DMS79 treated with DMSO at 0.1 percent for 48 hours (cell line): ENCODE results near the gene MRPS5.
"Not testable (repeated sequence)": the region's sequence is repeated elsewhere in the genome, so short reads cannot be mapped to it uniquely, and the experiment has no call there.

ENCODE experiments used
- DNase-seq: peaks from one replicate; lab custom pipeline; 2025; lab: John Stamatoyannopoulos, UW

The MRPS5 gene

DNA sequence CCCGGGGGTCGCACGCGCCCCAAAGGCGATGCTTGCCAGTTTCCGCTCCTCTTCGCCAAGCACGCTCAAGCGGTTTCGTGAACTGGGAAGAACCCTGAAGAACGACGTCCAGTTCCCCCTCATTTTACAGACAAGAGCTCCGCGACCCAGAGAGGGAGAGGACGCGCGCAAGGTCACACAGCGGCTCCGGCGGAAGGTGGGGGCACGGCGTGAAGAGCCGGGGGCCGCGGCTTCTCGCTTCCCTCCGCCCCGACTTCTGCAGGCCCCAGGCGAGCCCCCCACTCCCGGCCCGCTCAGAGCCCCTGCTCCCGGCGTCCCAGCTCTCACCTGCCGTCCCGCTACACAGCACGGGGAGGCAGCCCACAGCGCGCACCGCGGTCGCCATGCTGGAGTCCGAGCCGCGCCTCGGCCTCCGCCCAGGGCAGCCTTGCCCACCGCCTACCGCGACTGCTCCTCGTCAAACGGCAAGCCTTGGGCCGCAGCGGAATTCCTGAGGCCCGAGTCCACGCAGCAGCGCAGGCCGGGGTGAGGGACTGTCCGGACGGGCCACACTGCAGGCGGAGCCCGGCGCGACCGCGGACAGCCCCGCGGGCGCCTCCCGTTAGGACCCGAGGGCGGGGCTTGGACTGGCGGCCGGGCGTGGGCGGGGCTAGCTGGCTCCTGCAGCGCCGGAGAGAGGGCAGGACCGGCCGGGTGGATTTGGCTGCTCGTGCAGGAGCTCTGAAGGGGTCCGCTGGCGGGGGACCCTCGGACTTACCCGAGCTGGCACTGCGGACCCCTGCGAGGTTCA, at the start of gene MRPS5:
MRPS5 (minus strand) TSS at position 402 of the 790 bp plus-strand sequence; CDS start at position 385, 17 bp downstream.
- DNase-seq, result peak; percentile 75

DNA sequence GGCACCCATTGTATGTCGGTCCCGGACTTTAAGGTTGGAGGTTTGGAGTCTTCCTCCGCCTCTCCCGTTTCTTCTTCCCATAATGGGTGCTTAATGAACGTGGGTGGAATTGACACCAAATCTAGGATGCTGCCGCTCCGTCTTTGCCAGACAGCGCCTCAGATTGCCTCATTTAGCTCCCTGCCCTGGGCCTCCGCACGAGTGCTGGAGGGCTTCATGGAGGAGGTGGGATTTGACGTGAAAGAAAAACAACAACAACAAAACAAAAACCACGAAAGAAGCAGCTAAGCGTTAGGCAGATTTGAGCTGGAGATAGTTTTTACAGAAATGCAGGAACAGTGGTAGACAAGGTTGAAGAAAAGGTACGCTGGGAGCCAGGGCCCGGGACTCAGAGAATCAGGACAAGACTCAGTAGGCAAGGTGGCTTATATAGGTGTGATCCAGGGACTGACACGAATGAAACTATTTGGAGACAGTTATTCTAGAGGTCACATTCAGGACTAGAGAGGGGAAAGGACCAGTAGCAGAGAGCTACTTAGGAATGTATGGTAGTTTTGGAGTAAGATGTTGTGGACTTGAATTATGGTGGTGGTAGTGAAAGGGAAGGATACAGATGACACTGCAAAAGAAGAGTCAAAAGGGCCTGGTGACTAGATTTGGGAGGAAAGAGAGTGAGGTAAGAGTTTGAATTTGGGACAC, 44.6 kb upstream of the MRPS5 start:
- no peak for DNase-seq

DNA sequence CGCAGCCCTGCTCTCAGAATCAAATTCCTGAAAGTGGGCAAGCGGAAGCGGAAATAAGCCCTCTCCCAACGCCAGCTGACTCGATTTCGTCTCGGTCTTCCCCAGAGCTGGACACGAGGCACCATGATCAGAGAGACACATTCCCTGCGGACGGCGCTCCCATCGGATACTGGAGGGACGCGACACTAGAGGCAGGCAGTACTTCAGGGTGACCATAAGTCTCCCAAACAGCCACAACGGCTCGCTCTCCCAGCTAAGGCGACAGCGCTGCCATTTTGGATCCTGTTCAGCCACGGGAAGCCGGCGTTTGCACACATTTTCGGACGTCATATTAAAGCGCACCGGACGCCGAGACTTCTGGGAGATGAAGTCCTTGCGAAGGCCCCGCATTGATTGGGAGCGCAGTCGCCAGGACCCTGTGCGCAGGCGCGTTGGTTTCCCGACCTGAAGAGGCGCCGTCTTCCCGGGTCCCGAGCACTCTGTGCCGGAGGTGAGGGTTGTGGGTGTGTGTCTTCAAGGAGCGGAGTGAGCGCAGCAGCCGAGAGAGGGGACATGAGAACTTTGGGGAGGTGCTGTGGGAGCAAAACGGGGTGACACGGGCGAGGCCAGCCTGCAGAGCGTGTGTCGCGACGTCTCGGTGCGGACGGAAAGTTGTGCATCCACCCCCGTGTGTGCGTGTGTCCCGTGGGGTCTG, 43.9 kb upstream of the MRPS5 start, which contains the start of gene ZNF2:
ZNF2 (plus strand) TSS at position 439 of the 694 bp plus-strand sequence. CDS start 10,418 bp downstream, outside the sequence.
- DNase-seq, result peak; percentile 95

DNA sequence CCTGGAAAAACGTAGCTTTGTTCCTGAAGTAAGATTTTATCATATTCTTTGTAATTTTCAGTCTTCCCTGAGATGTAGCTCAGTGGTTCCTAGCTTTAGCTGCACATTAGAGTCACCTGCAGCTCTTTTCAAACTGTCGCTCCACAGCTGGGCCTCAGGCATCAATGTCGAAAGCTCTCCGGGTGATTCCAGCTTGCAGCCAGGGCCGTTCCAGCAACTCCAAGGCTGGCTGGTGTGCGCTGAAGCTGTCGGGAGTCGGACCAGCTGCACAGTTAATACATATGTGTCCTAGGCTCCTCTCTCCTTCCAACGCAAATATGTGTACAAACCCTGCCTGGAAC, 43.4 kb upstream of the MRPS5 start:
- no peak for DNase-seq

DNA sequence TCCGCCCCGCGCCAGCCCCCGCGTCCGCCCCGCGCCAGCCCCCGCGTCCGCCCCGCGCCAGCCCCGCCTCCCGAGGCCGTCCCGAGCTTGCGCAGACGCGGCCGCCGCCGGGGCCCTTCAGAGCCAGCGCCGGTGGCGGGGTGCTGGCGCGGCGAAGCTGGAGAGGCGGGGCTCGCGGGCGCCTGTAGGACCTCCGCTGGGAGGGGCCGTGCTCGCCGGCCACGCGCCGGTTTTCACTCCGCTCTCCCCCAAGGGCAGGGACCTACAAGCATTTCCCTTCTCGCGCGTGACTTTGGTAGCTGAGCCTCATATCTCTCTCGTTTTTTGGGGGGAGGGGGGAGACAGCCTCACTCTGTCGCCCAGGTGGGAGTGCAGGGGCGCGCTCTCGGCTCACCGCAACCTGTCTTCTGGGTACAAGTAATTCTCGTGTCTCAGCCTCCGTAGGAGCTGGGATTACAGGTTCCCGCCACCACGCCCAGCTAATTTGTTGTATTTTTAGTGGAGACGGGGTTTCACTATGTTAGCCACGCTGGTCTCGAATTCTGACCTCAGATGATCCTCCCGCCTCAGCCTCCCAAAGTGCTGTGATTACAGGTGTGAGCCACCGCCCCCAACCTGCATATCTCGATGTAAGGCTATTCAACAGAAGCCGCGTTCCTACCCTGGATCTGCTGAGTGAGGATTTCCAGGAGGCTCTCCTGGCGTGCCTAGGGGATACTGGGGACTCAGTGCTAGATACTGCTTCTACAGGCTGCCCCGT, 38.3 kb upstream of the MRPS5 start, which contains the start of gene ZNF514:
ZNF514 (minus strand) TSS at position 159 of the 760 bp plus-strand sequence. CDS start 6,595 bp downstream, outside the sequence.
- DNase-seq, result peak; percentile 38

DNA sequence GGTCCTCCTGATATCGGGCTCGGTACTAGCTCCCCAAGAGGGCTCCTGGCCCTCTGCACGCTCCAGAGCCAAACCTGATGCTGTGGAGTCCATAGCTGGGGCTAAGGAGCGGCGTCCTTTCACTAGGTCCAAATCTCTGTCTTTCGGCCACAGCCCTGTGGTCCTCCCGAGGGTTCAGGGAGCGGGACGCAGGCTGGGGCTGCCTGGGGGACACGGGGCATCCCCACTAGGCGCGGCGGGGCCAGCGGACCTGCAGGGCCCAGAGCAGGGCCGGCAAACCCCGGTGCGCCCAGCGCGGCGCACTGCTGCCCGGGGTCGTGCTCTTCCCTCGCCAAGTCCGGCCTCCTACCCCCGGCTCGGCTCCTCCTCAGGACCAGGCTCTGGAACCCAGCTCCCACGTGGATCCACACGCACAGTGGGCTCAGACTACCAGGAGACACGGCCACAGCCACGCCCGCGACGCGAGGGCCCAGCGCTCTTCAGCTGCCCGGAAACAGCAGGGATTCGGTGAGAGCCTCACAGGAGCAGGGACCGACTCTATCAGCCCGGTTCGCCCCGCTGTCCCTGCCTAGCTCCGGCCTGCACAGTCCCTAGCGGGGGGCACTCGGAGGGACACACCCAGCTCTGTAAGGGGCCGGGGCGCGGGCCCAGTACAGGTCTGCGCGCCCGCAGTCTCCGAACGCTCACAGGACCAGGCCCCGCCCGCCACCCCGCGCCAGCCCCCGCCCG, 37.4 kb upstream of the MRPS5 start:
- DNase-seq, result peak; percentile 5

DNA sequence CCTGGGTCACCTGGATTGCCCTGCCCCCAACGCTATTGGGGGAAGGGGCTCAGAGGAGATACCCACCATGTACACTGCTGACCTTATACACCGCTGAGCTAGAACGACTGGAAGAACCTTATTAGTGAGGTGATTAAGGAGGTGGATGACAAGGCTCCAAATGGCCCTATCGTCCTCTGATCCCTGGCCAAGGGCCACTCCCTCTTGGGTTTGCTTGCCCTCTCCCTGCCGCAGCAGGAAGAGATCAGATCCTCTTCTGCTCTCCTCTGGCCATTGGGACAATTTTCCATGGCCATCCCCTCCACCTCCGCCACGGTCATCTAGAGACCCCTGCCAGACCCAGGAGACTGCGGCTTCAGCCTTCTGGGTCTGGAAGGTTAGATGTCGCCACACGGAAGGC, 36.8 kb upstream of the MRPS5 start:
- DNase-seq, result no peak

DNA sequence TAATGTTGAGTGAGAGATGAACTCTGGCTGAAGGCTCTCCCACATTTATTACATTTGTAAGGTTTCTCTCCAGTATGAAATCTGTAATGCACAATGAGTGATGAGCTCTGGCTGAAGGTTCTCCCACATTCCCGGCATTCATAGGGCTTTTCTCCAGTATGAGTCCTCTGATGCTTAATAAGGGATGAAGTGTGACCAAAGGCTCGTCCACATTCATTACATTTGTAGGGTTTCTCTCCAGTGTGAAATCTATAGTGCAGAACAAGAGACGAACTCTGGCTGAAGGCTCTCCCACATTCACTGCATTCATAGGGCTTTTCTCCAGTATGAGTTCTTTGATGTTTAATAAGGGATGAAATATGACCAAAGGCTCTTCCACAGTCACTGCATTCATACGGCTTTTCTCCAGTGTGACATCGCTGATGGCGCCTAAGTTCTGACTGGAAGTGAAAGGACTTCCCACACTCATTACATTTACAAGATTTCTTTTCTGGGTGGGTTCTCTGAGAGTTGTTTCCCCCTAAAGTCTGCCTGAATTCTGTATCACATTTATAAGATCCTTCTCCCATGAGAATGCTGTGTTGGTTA, 27.9 kb upstream of the MRPS5 start:
- DNase-seq, result no peak

DNA sequence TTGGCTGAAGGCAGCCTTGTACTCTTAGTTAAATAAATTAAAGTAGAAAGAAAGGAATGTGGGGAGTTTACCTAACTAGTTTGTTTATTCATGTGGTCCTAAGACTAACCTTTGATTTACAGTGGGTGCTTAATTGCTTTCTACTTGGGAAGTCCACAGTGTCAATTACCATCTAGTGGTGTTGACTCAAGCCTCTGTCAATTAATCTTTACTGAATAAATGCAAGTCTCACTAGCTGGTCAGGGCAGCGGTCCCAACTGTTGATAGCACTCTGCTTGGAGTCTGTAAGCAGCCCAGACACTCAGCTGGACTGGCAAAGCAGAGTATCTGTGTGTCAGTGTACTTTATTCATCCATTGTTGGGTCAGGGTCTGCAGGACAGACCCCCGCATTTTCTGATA, 22.2 kb upstream of the MRPS5 start:
- DNase-seq, result no peak

DNA sequence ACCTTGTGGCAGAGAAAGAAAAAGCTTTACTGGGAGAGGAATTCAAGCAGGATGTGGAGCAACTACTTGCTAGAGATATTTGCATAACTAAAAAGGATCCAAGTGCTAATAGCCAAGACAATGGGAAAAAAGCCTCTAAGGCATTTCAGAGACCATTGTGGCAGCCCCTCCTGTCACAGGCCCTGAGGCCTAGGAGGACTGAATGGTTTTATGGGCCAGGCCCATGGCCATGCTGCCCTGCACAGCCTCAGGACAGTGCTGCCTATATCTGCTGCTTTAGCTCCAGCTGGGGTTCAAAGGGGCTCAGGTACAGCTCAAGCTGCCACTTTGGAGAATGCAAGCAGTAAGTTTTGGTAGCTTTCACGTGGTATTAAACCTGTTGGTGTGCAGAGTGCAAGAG, 17.1 kb upstream of the MRPS5 start:
- DNase-seq, result no peak

DNA sequence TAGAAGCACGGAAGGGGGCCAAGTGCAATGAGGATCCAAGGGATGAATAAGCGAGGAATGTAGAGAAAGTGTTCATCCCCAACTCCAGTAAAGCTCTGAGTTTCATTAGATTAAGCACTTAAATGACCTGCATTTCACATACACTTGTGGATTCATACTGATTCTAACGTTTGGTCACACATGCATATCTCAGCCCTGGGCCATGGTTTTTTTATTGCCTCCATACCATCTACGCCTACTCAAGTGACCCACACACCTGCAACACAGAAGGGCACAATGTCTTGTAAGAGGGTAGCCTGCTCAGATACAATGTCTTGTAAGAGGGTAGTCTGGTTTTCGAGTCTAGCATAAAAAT, 566 bp upstream of the MRPS5 start:
- DNase-seq, result peak; percentile 41

DNA sequence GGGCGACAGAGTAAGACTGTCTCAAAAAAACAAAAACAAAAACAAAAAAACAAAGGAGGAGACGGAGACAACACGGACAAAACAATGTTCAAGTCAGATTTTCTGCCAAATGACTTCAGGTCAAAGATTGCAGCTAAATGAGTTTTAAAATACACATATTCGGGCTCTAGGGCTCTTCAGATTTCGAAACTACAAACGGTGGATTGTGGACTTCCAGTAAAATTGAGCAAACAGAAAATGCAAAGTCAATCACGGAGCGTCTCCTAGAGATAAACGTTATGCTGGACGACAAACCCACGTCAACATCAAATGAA, 558 bp downstream of the MRPS5 start:
- no peak for DNase-seq

DNA sequence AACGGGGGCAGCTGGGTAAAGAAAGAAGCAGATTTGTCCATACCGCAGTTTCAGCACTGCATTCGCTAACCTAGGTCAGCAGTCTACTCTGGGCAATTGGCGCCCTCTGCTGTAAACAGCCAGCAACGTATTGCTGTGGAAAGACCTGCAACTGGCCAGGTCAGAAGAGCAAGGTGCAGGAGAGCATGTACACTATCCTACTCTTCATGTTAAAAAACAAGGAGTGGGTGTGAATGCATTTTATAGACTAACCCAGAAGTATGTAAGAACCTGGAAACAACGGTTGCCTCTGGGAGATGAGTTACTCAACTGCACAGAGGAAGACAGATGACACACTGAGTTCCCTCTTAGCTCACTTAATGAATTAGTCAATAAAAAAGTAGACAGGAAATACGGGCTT, 6.2 kb downstream of the MRPS5 start:
- DNase-seq, result peak; percentile 53

DNA sequence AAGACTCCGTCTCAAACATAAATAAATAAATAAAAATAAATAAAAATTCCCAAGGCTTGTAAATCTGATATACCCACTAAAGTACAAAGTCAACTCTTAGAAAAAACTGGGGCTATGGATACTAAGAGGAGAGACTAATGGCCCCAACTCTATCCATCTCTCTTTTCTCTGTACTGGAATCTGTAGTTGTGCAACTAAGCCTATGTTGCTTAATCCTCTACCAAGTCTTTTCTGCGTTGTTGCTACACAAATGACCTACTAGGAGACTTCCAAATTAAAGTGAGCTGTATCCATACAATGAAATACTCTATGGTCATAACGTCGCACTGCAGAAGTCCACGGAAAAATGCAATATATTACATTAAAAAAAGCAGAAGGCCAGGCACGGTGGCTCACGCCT, 8.1 kb downstream of the MRPS5 start:
- DNase-seq, result no peak

DNA sequence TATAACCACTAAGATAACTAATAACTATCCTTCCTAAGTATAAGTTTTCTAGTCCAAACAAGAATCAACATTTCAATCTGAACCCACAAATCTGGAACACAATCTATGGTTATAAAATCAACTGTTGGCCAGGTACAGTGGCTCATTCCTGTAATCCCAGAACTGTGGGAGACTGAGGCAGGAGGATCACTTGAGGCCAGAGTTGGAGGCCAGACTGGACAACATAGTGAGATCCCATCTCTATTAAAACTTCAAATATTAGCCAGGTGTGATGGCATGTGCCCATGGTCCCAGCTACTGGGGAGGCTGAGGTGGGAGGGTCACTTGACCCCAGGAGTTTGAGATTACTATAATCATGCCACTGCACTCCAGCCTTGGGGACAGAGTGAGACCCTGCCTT, 11.2 kb downstream of the MRPS5 start:
- no peak for DNase-seq

DNA sequence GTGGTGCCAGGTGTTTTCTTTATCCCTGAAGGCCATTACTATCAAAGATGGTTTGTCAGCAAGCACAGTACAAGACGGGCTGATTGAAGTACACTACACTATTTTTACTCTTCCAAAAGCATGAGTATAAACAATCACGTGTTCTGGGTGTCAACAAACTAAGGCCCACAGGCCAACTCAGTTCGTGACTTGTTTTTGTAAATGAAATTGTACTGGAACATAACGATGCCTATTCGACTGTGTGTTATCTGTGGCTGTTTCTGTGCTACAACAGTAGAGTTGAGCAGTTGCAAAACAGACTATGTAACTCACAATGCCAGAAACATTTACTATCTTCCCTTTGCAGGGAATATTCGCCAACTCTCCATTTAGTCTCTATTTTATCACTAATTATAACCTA, 12.3 kb downstream of the MRPS5 start:
- DNase-seq, result no peak

DNA sequence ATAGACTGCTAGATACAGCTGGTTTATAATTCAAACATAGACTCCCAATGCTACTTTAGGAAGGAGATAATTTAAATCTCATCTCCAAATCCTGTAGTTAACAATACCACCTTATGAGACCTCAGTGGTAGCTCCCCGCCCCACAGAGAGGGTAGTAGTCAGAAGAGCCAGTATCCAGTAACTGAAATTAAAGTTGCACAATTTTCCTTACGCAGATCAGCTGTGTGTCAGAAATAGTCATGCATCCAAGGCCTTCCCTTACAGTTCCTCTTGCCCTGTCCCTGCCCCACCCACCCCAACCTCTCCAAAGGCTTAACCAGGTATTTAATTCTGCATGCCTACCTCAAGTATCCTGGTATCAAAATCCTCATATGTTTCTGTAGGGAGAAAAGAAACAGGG, 15.5 kb downstream of the MRPS5 start:
- DNase-seq, result no peak

DNA sequence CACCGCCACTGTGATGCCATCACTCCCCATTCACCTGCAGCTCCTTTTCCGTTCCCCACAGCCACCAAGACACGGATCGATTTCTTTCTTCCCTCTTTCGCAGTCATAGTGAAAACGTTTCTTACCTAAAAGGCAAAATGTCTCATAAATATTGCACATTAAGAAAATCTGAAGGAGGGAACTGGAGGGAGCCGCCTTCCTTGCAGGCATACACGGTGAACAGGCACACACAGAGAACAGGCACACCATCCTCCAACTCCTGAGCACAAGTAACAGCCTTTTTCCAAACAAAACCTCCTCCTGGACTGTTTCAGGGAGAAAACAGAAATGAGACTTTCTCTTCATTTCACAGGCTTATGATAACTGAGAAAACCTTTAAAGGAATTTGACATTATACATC, 17.0 kb downstream of the MRPS5 start:
- DNase-seq, result no peak

DNA sequence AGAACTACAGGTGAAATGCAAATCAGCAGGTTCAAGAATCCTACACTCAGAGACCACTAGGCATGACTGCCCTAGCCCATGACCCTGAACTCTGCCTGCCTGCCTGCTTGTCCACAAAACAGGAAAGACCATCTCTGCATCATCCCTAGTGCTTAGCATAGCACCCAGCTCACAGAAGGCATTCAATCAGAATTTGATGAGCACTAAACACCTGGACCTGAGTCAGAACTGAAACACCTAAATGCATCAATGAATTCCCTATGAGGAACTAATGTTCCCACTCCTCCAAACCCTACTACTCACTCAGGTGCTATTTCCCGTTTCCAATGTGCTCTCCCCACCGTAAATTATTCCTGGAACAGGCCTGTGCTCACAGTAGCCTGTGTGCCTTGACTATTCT, 21.7 kb downstream of the MRPS5 start:
- DNase-seq, result no peak

DNA sequence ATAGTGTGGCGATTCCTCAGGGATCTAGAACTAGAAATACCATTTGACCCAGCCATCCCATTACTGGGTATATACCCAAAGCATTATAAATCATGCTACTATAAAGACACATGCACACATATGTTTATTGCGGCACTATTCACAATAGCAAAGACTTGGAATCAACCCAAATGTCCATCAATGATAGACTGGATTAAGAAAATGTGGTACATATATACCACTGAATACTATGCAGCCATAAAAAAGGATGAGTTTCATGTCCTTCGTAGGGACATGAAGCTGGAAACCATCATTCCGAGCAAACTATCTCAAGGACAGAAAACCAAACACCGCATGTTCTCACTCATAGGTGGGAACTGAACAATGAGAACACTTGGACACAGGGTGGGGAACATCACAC, 23.3 kb downstream of the MRPS5 start:
- DNase-seq, result not testable (repeated sequence)

DNA sequence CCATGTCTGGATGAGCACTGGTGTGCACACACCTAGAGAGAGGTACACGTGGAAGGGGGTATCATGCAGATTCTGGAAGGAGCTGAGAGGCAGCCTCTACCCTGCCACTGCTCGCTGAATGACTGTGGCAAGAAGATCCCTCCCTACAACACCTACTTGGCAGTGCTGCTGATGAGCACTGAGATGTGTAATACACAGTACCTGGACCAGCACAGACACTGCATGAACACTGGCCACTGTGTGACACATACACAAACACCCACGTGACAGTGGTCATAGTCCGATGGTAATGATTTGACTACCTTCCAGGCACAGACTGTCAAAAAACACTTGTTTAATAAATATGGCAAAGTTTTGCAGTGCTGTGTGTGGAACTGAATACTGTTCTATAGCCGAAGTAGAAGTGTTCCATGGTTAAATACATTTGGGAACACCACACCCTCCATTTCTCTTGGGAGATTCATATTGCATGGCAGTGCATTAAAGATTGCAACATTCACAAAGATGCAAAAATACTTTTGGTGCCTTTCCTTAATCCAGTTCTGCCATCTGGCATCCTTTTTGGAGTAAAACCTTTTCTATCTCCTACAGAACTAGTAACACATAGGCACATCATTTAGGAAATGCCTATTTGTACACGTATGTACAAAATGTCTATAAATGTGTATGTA, 29.6 kb downstream of the MRPS5 start:
- no peak for DNase-seq
